ENCODE data around the gene TLE4.

TLE4 gene

GRCh38 chr9:79583952-79584654 lies 12.3 kb downstream of the TLE4 start:
- DNase-seq (ENCODE audit: low read depth): peak; percentile 20
- H3K4me3 ChIP-seq (ENCODE audit: low read depth, low read length): no peak overlapping the region
- no peak for TF ChIP-seq CTCF (IDR thresholded peaks at IDR 0.05; ENCODE audit: insufficient read depth, low read depth, low read length, missing control alignments)

DNA sequence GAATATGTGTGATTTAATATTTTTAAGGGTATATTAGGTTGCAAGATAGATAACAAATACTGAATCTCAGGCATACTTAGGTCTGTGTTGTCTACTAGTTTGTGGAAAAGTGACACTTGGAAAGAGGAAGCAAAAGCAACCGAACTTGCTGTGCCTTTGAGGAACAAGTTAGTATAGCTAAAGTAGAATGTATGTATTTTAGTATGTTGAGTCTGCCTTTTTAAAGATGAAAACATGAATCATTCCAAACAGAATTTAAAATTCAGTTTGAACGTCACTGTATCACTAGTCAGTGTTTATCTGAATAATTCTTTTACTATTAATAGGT lies 12.9 kb downstream of the TLE4 start:
- TF ChIP-seq CTCF (IDR thresholded peaks at IDR 0.05; ENCODE audit: insufficient read depth, low read depth, low read length, missing control alignments): no peak
- no peak overlapping the region for H3K4me3 ChIP-seq (ENCODE audit: low read depth, low read length)
- DNase-seq (ENCODE audit: low read depth): no peak

DNA sequence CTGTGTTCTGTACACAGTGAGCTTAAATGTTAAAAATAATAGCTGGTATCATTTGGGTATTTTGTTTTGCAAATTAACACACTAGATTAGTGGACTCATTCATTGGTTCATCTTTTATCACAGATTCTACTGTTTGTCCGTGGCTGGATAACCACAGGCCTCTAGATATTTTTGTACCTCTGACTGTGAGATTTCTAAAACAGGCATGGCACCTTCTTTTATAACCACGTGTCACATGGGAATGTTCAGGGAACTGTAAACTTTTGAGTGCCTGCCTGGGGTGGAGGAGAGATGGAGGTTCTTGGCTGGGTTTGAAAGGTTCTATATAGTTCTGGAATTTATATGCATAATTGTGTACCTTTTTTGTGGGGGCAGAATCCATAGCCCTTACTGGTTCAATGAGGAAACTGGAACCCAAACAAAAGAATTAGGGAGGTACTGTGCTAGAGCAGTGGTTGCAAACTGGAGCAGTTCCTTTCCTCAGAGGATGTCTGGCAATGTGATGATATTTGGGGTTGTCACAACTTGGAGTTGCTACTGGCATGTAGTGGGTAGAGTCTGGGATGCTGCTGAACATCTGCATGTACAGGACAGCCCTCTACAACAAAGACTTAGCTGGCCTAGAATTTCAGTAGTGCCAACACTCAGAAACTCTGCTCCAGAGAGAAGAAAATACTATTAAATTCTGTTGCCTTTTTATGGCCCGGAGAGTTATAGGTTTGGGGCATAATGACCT lies 16.9 kb downstream of the TLE4 start:
- H3K4me3 ChIP-seq (ENCODE audit: low read depth, low read length): no peak overlapping the region
- no peak for DNase-seq (ENCODE audit: low read depth)
- TF ChIP-seq CTCF (IDR thresholded peaks at IDR 0.05; ENCODE audit: insufficient read depth, low read depth, low read length, missing control alignments): no peak

- DNase-seq (ENCODE audit: low read depth): no peak
- TF ChIP-seq CTCF (IDR thresholded peaks at IDR 0.05; ENCODE audit: insufficient read depth, low read depth, low read length, missing control alignments): no peak
These were observed 19.7 kb downstream of the TLE4 start for GRCh38 chr9:79591458-79591857.

GRCh38 chr9:79592726-79593493 lies 21.1 kb downstream of the TLE4 start:
- peak; percentile 35 for DNase-seq (ENCODE audit: low read depth)
- no peak for TF ChIP-seq CTCF (IDR thresholded peaks at IDR 0.05; ENCODE audit: insufficient read depth, low read depth, low read length, missing control alignments)
- H3K4me3 ChIP-seq (ENCODE audit: low read depth, low read length): no peak overlapping the region

More at GRCh38 chr9:79591458-79591857, 19.7 kb downstream of the TLE4 start:
- H3K4me3 ChIP-seq (ENCODE audit: low read depth, low read length): no peak overlapping the region

GRCh38 chr9:79598562-79599345 lies 27.0 kb downstream of the TLE4 start:
- H3K4me3 ChIP-seq (ENCODE audit: low read depth, low read length): no peak overlapping the region
- no peak for DNase-seq (ENCODE audit: low read depth)
- no peak for TF ChIP-seq CTCF (IDR thresholded peaks at IDR 0.05; ENCODE audit: insufficient read depth, low read depth, low read length, missing control alignments)
